GM21717 (cell line): ENCODE measurements around the gene GLOD4.

ENCODE experiments used
- ATAC-seq: cut with Tn5 transposase; IDR thresholded peaks from one replicate; pipeline ENCODE4 v1.9.1; 2021; ENCODE audit warnings: mild to moderate bottlenecking, moderate library complexity; ENCODE audit not compliant: unreplicated experiment

GLOD4 gene

DNA sequence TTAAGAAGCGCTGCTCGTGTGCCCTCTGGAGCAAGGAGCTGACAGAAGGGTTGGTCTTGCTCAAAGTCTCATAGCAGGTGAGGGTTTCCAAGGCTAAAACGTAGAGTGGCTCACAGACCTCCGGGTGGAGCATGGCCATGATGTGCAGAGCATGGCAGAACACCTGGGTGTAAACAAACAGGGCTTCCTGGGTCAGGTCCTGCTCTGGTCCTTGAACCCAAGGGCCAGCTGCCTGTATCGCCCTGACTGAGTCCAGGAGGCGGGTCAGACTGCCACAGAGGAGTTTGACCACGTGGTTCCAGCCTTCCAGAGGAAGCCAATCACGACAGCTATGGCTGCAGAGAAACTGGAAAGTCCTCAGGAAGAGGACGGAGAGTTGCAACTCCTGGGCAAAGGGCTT lies 37.1 kb downstream of the GLOD4 start:
- no peak for ATAC-seq

DNA sequence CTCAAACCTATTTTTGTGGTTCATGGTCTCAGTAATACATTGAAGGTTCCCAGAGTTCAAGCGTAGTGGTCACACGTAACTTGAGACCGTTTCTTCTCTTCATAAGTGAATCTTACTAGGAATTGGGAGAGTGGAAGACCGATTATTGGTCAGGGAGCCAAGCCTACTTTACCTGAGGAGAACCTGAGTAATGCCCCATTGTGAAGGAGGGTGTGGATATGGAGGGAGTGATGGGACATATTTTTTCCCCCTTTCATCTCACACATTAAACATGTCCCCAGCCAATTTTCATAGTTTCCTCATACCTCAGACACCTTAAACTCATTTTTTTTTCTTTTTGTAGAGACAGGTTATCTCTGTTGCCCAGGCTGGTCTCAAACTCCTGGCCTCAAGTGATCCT lies 38.9 kb downstream of the GLOD4 start:
- ATAC-seq, result no peak

DNA sequence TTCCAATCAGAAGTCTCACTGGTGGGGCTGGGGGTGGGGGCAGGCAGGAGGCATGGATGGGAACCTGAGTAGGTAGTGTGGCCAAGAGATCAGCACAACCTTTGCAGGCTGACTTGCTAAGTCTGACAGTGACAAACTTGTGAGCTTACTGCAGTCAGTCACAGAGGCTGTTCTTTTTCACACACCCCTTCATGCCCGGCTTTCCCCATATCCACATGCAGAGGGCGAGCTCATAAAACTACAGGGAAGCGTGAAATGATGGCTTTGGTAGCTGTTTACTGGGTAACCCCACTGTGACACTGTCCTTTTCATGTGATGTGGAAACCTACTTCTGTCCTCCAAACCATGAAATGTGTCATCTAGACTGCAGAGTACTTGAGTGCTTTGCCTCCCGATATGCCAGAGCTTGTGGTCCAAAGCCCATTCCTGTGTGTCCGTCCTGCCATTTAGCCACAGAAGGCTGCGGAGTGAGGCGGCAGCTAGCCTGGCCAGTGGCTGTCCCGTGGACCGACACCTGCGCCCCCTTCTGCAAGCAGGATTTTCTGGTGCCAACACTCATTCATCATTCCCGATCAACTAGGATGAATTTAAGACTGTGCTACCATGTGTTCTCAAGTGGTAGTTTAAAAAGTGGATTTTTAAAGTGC lies 39.8 kb downstream of the GLOD4 start:
- ATAC-seq, result no peak

DNA sequence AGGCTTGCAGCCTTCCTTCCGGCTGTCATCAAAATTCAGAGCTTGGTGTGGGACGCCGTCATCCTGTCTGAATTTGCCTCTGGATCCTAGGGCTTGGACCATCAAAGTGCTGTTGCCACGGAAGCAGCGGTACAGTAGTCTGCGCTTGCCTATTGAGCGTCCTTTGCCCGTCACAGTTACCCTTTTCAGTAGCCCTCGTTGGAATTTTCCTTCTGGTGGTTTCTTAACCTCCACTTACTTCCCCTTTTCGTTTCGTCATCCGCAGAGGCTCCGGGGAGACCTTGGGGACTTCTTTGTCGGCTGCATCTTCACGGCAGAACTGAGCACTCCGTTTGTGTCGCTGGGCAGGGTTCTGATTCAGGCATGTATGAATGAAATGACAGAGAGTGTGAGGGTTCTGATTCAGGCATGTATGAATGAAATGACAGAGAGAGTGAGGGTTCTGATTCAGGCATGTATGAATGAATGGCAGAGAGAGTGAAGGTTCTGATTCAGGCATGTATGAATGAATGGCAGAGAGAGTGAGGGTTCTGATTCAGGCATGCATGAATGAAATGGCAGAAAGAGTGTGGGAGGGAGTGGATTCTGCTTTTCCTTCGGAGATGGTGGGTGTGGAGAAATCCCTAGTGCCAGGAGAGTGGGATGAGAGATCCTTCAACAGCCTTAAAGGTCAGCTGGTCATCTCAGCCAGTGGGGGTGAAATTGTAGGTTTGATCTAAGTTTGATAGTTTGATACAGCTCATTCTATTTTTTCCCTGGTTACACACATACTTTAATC lies 41.7 kb downstream of the GLOD4 start:
- ATAC-seq, result peak; percentile 68

DNA sequence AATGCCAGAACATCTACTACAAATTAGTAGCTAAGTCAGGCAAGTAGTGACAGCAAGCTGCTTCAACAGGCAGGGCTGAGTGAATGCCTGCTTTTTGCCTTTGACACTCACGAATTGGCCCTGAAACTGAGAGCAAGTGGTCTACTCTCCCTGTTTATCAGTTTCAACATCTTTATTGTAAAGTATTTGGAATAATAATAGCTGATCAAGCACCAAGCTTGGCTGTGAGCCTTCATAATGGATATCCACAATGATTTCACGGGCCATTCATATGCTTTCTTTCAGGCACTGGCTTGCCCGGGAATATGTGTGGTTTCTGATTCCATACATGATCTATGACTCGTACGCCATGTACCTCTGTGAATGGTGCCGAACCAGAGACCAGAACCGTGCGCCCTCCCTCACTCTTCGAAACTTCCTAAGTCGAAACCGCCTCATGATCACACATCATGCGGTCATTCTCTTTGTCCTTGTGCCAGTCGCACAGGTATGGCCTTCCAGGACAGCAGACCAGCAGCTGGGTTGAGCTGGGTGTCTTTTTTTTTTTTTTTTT lies 44.4 kb downstream of the GLOD4 start:
- ATAC-seq, result no peak

DNA sequence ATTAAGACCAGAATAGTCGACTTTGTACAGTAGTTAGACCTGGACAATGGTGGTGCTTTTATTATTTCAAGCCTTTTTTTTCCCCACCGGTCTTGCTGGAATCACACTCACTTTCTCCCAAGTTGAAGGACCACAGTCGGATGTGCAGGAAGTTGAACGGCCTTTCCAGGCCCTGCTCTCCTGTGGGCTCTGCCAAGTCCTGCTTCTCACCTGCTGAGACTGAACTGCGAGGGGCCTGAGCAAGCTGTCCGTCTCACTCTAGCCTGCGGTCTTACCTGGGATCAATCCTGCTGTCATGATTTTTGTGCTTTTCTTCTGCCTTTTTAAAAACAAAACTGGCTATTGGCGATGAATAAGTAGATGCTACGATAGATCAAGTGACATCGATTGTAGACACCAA lies 48.3 kb downstream of the GLOD4 start:
- ATAC-seq, result no peak

DNA sequence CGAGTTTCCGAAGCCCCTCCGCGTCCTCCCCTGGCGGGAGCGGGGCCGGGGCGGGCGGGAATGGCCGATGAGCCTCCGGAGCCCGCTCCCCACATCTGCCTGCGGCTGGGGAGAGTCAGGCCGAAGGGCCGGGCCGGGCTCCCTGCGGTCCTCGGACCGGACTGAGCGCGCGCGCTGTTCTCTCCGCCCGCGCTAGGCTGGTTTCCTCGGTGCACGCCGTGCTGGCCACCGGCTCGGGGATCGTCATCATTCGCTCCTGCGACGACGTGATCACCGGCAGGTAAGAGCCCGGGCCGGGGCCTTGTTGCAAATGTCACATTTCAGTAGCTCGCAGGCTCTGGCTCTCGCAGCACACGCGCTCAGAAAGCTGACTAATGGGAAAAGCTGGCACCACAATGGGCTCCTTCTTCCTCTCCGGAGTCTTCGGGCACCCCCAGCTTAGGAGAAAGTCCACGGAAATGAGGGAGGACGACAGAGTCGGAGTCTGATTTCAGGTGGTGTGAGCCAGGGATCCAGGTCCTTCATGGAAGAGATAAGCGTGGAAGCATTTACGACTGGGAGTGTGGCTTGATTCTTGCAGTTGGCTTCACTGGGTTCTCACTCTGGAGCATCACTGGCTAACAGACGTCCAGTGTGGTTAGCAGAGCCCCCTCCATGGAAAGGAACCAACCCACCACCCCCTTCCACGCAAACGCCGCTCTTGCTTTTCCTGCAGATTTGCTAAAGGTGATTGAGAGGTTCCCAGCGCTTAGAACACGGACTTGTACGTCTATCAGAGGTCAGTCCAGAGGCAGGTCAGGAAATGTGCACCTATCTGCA lies 49.0 kb downstream of the GLOD4 start:
- peak; percentile 27 for ATAC-seq

DNA sequence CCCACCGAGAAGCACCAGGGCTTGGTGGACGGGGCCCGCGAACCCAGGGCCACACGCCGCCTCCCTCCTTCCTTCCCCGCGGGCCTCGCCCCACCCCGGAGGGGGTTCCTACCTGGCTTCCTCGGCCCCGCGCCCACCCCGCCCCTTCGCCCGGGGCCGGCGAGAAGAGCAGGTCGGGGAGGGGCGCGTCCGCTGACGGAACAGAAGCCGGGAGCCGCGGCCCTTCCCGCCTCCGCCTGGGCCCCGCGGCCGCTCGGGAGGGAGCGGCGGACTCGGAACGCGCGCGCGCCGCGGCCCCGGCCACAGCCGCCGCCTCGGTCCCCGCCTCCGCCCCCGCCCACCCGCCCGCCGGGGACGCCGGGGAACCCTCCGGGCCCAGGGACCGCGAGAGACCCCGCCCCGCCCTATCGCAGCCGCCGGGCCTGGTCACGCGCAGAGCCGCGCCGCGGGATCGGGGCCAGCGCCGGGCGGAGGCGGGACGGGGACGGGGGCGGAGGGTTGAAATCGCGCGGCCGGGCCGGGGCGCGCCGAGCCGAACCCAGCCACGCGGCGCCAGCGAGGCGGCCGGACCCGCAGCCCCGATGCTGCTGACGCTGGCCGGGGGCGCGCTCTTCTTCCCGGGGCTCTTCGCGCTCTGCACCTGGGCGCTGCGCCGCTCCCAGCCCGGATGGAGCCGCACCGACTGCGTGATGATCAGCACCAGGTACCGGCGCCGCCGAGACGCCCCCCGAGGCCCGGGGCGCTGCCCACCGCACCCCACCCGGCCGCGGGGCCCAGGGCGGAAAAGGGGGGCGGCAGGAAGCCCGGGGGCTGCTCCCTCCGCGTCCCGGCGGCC lies 49.8 kb downstream of the GLOD4 start, which contains the start of gene TLCD3A:
TLCD3A (plus strand) TSS at position 530 of the 835 bp plus-strand sequence; CDS start at position 582, 52 bp downstream.
- ATAC-seq, result peak; percentile 52

DNA sequence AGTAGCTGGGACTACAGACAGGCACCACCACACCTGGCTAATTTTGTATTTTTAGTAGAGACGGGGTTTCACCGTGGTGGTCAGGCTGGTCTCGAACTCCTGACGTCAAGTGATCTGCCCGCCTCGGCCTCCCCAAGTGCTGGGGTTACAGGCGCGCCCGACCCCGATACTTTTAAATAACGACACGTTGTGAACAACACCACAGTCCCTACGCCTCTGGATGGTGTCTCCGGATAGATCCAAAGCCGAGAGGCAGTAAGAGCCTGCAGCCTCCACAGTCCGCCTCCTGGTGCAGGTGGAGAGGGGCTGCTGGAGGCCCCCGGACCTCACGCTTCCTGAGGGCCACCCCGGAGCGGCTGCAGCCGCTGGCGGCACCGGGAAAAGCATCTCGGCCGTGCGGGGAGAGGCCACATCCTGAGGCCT lies 50.4 kb downstream of the GLOD4 start:
- ATAC-seq, result peak; percentile 8

DNA sequence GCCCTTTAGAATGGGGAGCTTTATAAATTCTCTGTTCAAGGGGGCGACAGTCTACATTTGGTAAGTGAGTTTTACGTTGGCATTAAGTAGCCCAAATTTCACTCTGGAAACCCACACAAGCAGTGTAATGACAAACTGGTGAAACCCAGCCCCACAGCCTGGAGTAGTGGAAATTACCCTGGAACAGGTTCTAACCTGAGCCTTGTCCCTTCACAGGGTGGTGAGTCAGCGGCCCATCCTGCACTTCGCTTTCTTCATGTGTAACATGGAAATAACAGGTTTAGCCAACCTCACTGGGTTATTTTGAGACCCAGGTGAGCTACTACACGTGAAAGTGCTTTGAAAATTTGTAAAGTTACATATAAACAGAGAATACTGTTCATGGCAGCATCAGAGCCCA lies 53.2 kb downstream of the GLOD4 start:
- ATAC-seq, result no peak

DNA sequence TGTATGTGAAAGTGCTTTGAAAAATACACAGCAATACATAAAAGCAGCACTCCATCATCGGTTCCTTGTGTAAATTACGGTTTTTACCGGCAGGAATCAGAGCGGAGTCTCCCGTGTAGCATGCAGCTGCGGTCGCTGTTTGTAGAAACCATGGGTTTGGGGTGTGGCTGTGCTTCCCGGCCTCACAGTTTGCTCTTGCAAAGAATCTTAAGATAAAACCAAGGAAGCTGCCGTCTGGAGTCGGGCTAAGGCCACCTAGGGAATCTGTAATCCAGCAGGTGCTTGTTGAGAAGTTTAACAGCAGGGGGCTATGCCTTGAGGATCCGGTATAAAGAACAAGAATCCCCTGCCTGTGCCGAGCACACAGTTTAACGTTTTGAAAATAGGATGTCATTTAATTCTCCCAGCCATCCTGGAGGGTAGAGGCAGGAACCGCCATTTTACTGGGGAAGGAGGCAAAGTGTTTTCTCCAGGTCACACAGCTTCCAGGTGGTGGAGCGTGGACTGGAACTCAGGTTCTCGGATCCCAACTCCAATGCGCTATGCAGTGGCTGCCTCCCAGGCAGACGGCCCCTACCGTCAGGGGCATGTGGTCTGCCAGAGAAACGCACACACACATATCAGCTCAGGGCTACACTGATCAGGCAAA lies 55.7 kb downstream of the GLOD4 start:
- no peak for ATAC-seq

DNA sequence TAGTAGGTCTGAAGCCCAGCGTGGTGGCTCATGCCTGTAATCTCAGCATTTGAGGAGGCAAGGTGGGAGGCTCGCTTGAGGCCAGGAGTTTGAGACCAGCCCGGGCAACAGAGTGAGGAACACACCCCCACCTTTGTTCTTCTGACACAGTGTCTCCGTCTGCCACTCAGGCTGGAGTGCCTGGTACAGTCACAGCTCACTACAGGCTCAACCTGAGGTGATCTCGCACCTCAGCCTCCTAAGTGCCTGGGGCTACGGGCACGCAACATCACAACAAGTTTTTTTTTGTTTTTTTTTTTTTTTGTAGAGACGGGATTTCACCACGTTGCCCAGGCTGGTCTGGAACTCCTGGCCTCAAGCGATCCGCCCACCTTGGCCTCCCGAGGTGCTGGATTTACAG lies 56.3 kb downstream of the GLOD4 start:
- ATAC-seq, result no peak

DNA sequence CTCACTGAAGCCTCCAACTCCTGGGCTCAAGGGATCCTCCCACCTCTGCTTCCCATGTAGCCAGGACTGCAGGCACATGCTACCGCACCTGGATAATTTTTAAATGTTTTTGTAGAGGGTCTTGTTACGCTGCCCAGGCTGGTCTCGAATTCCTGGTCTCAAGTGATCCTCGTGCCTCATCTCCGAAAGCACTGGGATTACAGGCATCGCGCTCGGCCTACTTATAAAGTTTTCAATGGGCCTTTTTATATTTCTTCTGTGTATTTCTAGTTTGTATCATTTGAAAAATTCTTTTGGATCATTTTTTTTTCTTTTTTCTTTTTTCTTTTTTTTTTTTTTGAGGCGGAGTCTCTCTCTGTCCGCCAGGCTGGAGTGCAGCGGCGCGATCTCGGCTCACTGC lies 57.0 kb downstream of the GLOD4 start:
- no peak for ATAC-seq

DNA sequence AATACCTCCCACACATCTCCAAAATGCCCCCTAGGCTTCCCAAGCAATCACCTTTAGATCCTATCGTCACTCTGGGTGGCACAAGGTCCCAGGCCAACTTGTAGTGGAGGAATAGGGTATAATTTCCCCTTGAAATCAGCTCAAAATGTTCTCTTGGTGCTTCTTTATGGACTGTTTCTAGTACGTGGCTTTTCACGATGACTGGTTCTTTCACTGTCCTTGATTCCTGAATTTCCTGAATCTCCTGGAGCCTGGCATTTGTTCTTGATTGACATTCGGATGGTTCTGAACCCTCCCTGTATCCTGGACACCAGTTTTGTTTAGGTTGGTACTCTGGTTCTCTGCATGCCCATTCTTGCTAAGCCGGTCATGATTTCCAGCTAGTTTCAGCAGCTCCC lies 60.5 kb downstream of the GLOD4 start:
- ATAC-seq, result no peak

DNA sequence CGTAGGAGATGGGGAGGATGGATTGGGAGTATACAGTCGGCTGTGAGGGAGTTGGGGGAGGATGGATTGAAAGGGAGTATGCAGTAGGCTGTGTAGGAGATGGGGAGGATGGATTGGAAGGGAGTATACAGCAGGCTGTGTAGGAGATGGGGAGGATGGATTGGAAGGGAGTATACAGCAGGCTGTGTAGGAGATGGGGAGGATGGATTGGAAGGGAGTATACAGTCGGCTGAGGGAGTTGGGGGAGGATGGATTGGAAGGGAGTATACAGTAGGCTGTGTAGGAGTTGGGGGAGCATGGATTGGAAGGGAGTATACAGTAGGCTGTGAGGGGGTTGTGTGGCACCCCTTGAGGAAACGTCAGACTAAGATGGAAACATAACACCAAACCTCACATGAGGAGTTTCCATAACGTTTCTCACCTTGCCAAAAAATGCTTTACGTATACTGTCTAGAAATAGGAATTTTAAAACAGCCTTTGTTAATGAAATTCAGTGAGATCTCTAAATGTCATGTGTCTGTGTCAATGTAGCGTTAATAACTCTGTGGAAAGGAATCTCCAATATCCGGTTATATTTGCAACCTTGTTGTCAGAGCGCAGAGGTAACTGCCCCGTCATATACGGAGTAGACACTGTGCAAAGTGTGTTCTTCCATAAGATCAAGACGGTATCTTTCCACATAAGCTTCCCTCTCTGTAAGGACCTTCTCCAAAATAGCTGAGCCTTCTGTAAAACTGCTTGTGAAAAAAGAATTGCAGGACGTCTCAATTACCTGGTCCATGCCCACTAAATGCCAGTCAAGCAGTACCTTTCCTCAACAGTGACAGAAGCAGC lies 61.2 kb downstream of the GLOD4 start:
- ATAC-seq, result no peak

DNA sequence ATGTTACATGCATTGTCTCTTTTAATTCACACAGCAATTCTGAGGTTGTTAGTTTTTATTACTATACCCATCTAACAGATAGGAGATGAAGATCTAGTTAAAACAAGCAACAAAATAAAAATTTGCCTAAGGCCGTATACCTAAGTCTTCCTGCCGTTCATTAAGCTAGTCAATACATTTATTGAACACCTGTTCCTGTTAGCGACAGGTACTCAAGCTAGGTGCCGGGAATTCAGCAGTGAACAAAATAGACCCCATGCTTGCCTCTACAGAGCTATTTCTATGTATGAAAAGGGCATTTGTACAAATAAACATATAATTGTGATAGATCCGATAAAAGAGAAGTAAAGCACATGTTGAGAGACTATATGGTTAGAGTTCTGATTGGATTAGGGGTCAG lies 64.0 kb downstream of the GLOD4 start:
- ATAC-seq, result no peak
